Measurements from ENCODE around the gene CHCHD1. TPM values are rescaled to one million over a fixed set of nuclear protein-coding genes. Genes with fewer than 3 reads are reported as not detected.

The CHCHD1 gene
- total and polyA plus RNA-seq, 2 experiments from 2014 or later: 40.6 to 187 TPM

- ATAC-seq (no peak), DNase-seq (ENCODE audit: low spot score) (no peak)
- peaks cover 43% of the 10 kb centered on the region for H3K36me3 Mint-ChIP-seq (ENCODE audit: low read depth)
- no peak overlapping the region for H3K27ac Mint-ChIP-seq
- Histone ChIP-seq H2AFZ (no peak overlapping the region), H3K4me2 (no peak overlapping the region), H3K27me3 (ENCODE audit: insufficient read depth) (no peaks in the 10 kb centered on the region), H3K4me1 (ENCODE audit: insufficient read depth) (no peaks in the 10 kb centered on the region), H3K9me2 (ENCODE audit: insufficient read depth) (no peaks in the 10 kb centered on the region), H3F3A (replicated peaks; ENCODE audit: low read depth) (no peaks in the 10 kb centered on the region), H3K36me3 (ENCODE audit: insufficient read depth) (no peaks in the 10 kb centered on the region), H4K20me1 (replicated peaks; ENCODE audit: insufficient read depth) (no peaks in the 10 kb centered on the region; the same call in 1 of the 2 replicates), H3K27ac (ENCODE audit: low read depth) (no peak overlapping the region), H3K4me3 (no peak overlapping the region), H3K79me2 (replicated peaks; ENCODE audit: insufficient read depth) (no peaks in the 10 kb centered on the region)
- no peak overlapping the region for H3K4me3 Mint-ChIP-seq
- H3K9me3 Mint-ChIP-seq: no peaks in the 10 kb centered on the region
- TF ChIP-seq ETS1 (IDR thresholded peaks at IDR 0.05) (no peak), EZH2phosphoT487 (IDR thresholded peaks at IDR 0.05; ENCODE audit: unreplicated experiment) (no peak), POLR2AphosphoS5 (IDR thresholded peaks at IDR 0.05; ENCODE audit: low read depth) (no peak), ZNF114 (CRISPR knock-in tag; IDR thresholded peaks at IDR 0.05) (no peak), CTCF (conservative IDR thresholded peaks at IDR 0.05; ENCODE audit: low read depth in 2 of 2) (no peak), ZNF462 (CRISPR knock-in tag; IDR thresholded peaks at IDR 0.05) (no peak), EZH2 (IDR thresholded peaks at IDR 0.05; ENCODE audit: low read depth, unreplicated experiment) (no peak), ZNF331 (CRISPR knock-in tag; IDR thresholded peaks at IDR 0.05; ENCODE audit: low read depth) (no peak)
- no peaks in the 10 kb centered on the region; the same call in 2 of the 3 replicates for H3K4me1 Mint-ChIP-seq
- peaks cover 6% of the 10 kb centered on the region for H3K27me3 Mint-ChIP-seq (ENCODE audit: insufficient read depth, low read depth, poor library complexity)
Observed at GRCh38 chr10:73800560-73801252, 18.9 kb downstream of the CHCHD1 start.
